H1 (cell line): ENCODE results near the gene ADTRP. TPM values are rescaled to one million over a fixed set of nuclear protein-coding genes. Genes with fewer than 3 reads are reported as not detected.

Experiments
- CTCF ChIA-PET: fragments of 300-600 bp; sonication (Branson Sonifier 250); formaldehyde crosslinking; loops from one replicate; lab custom pipeline; 2021; ENCODE audit not compliant: partially characterized antibody; lab: Charles Lee
- POLR2A ChIA-PET: fragments of 300-600 bp; sonication (Branson Sonifier 250); formaldehyde crosslinking; loops from one replicate; lab custom pipeline; 2021; ENCODE audit warnings: inconsistent platforms; ENCODE audit not compliant: partially characterized antibody; lab: Charles Lee
- DNase-seq, 2 experiments: peaks; one replicate each; pipeline versions ENCODE4 v3.0.0 to v3.0.0-alpha.2; 2010 to 2022; ENCODE audit warnings: low spot score in 2 of 2, low read depth in 1 of 2, mixed read lengths in 1 of 2
- FAIRE-seq: peaks from 2 replicates; lab custom pipeline; 2011; peaks lifted over from hg19 to GRCh38; lab: Jason Lieb, UNC
- H2AFZ ChIP-seq: 2 replicates; pipeline ENCODE4 v1.8.1; 2012; ENCODE audit warnings: low read length, inconsistent platforms
- H2AK5ac ChIP-seq: 2 replicates; pipeline ENCODE4 v1.6.1; 2013; ENCODE audit warnings: low read depth, low read length
- H2BK120ac ChIP-seq: replicated peaks from 2 replicates; pipeline ENCODE3; 2013; ENCODE audit warnings: low read depth, low read length, inconsistent platforms
- H2BK12ac ChIP-seq: 2 replicates; pipeline ENCODE4 v1.6.1; 2013; ENCODE audit warnings: low read depth, low read length
- H2BK15ac ChIP-seq: 2 replicates; pipeline ENCODE4 v1.6.1; 2013; ENCODE audit warnings: low read length
- H2BK20ac ChIP-seq: 2 replicates; pipeline ENCODE4 v1.6.1; 2013; ENCODE audit warnings: low read length
- H2BK5ac ChIP-seq: 2 replicates; pipeline ENCODE4 v1.6.1; 2013; ENCODE audit warnings: low read depth, low read length
- H3K14ac ChIP-seq: 2 replicates; pipeline ENCODE4 v1.6.1; 2013; ENCODE audit warnings: inconsistent platforms; ENCODE audit not compliant: insufficient read length
- H3K18ac ChIP-seq: 2 replicates; pipeline ENCODE4 v1.6.1; 2013; ENCODE audit warnings: low read length; ENCODE audit errors: extremely low read depth
- H3K23ac ChIP-seq: 2 replicates; pipeline ENCODE4 v1.6.1; 2013; ENCODE audit warnings: inconsistent platforms; ENCODE audit not compliant: insufficient read length
- H3K23me2 ChIP-seq: 2 replicates; pipeline ENCODE4 v1.6.1; 2013; ENCODE audit warnings: low read depth, low read length
- H3K27ac ChIP-seq: 2 replicates; pipeline ENCODE4 v1.6.1; 2011; ENCODE audit warnings: low read depth, low read length, inconsistent platforms
- H3K27me3 ChIP-seq, 4 experiments: replicated peaks in 1 of 4; 1 replicate in 1 of 4; 2 replicates in 3 of 4; pipeline versions ENCODE4 v1.6.1 to v1.8.1; 2011 to 2013; ENCODE audit warnings: low read length in 3 of 4, mild to moderate bottlenecking in 3 of 4, inconsistent platforms in 2 of 4, mixed read lengths in 2 of 4, moderate library complexity in 1 of 4; ENCODE audit not compliant: control insufficient read depth in 3 of 4, insufficient read depth in 3 of 4; ENCODE audit errors: extremely low read depth in 1 of 4
- H3K36me3 ChIP-seq, 4 experiments: 2 replicates each; pipeline versions ENCODE4 v1.6.1 to v1.8.1; 2011 to 2013; ENCODE audit warnings: mild to moderate bottlenecking in 4 of 4, low read length in 3 of 4, moderate library complexity in 2 of 4, control low read depth in 1 of 4, inconsistent platforms in 1 of 4; ENCODE audit not compliant: insufficient read depth in 4 of 4, control insufficient read depth in 2 of 4
- H3K4ac ChIP-seq: replicated peaks from 2 replicates; pipeline ENCODE3; 2013; ENCODE audit warnings: low read length, low read depth, mixed read lengths, inconsistent platforms; ENCODE audit not compliant: insufficient read length
- H3K4me1 ChIP-seq, 4 experiments: replicated peaks in 1 of 4; 1 replicate in 1 of 4; 2 replicates in 3 of 4; pipeline versions ENCODE4 v1.6.1 to v1.8.1; 2011 to 2013; ENCODE audit warnings: low read length in 3 of 4, inconsistent platforms in 2 of 4, mixed read lengths in 1 of 4; ENCODE audit not compliant: insufficient read depth in 4 of 4, control insufficient read depth in 3 of 4
- H3K4me2 ChIP-seq, 2 experiments: 2 replicates each; pipeline versions ENCODE4 v1.6.1 to v1.8.1; 2011 to 2013; ENCODE audit warnings: low read depth in 2 of 2, low read length in 2 of 2, control low read depth in 1 of 2, inconsistent platforms in 1 of 2, mild to moderate bottlenecking in 1 of 2; ENCODE audit not compliant: insufficient read depth in 1 of 2
- H3K4me3 ChIP-seq, 4 experiments: fragments of 200-600, 300-600 bp in 1 of 4; sonication (generic), shearing (Covaris generic), sonication (Bioruptor Twin) in 1 of 4; 2 replicates each; pipeline versions ENCODE4 v1.5.1 to v1.8.1; 2011 to 2016; ENCODE audit warnings: low read length in 4 of 4, low read depth in 3 of 4, control low read depth in 2 of 4, inconsistent platforms in 2 of 4, mild to moderate bottlenecking in 2 of 4, mixed read lengths in 1 of 4, moderate library complexity in 1 of 4; ENCODE audit not compliant: insufficient read depth in 2 of 4; ENCODE audit errors: extremely low read depth in 1 of 4
- H3K56ac ChIP-seq: replicated peaks from 2 replicates; pipeline ENCODE3; 2013; ENCODE audit warnings: low read depth, mild to moderate bottlenecking, mixed read lengths, low read length, inconsistent platforms; ENCODE audit not compliant: insufficient read length
- H3K79me1 ChIP-seq: 2 replicates; pipeline ENCODE4 v1.6.1; 2013; ENCODE audit warnings: low read depth, low read length, control low read depth
- H3K79me2 ChIP-seq, 2 experiments: 2 replicates each; pipeline versions ENCODE4 v1.6.1 to v1.8.1; 2012 to 2013; ENCODE audit warnings: low read length in 2 of 2, mild to moderate bottlenecking in 2 of 2, inconsistent platforms in 1 of 2; ENCODE audit not compliant: insufficient read depth in 2 of 2, control insufficient read depth in 1 of 2
- H3K9ac ChIP-seq, 4 experiments: replicated peaks in 1 of 4; 1 replicate in 1 of 4; 2 replicates in 3 of 4; pipeline versions ENCODE4 v1.6.1 to v1.8.1; 2011 to 2013; ENCODE audit warnings: low read depth in 3 of 4, low read length in 3 of 4, control low read depth in 2 of 4, mild to moderate bottlenecking in 2 of 4, moderate library complexity in 2 of 4, inconsistent platforms in 1 of 4; ENCODE audit errors: extremely low read depth in 1 of 4
- H3K9me3 ChIP-seq, 2 experiments: 2 replicates each; pipeline versions ENCODE4 v1.6.1 to v1.8.1; 2012 to 2013; ENCODE audit warnings: mild to moderate bottlenecking in 2 of 2, moderate library complexity in 2 of 2, control low read depth in 1 of 2, inconsistent platforms in 1 of 2, low read depth in 1 of 2, low read length in 1 of 2, mixed read lengths in 1 of 2; ENCODE audit not compliant: insufficient read depth in 2 of 2
- H4K20me1 ChIP-seq, 2 experiments: replicated peaks in 1 of 2; 2 replicates each; pipeline versions ENCODE3 to v1.8.1; 2011 to 2013; ENCODE audit warnings: inconsistent platforms in 2 of 2, low read length in 2 of 2, mild to moderate bottlenecking in 1 of 2; ENCODE audit not compliant: insufficient read depth in 2 of 2, control insufficient read depth in 1 of 2
- H4K5ac ChIP-seq: 2 replicates; pipeline ENCODE4 v1.6.1; 2013; ENCODE audit warnings: low read length, low read depth, mixed read lengths, inconsistent platforms; ENCODE audit not compliant: insufficient read length
- H4K8ac ChIP-seq: 2 replicates; pipeline ENCODE4 v1.8.0; 2013; ENCODE audit warnings: mild to moderate bottlenecking, moderate library complexity, low read length, inconsistent platforms; ENCODE audit not compliant: insufficient read depth; ENCODE audit errors: extremely low read depth
- H4K91ac ChIP-seq: replicated peaks from 2 replicates; pipeline ENCODE3; 2013; ENCODE audit warnings: low read length, mixed read lengths, inconsistent platforms; ENCODE audit not compliant: insufficient read length
- ASH2L ChIP-seq: fragments of 200-600, 300-600 bp; sonication (generic); IDR thresholded peaks from one replicate; pipeline ENCODE4 v1.7.1; 2017; ENCODE audit warnings: low read length
- BACH1 ChIP-seq: IDR thresholded peaks from 2 replicates; pipeline ENCODE4 v1.6.1; 2012; ENCODE audit warnings: low read length, improper control_type of control experiment
- CBX5 ChIP-seq: fragments of 300-800, 300-1000 bp; sonication (generic); IDR thresholded peaks from 2 replicates; pipeline ENCODE4 v1.7.1; 2016; ENCODE audit warnings: antibody characterized with exemption, low read length, low read depth
- CBX8 ChIP-seq: fragments of 300-800, 300-1000 bp; sonication (generic); IDR thresholded peaks from 2 replicates; pipeline ENCODE4 v1.7.1; 2016; ENCODE audit warnings: low read depth, low read length, borderline replicate concordance
- EP300 ChIP-seq, 2 experiments: IDR thresholded peaks; 1 replicate in 1 of 2; 2 replicates in 1 of 2; pipeline ENCODE4 v1.6.1; 2011 to 2012; ENCODE audit warnings: low read depth in 2 of 2, low read length in 2 of 2, mild to moderate bottlenecking in 2 of 2, borderline replicate concordance in 1 of 2, inconsistent platforms in 1 of 2, moderate library complexity in 1 of 2
- POU5F1 ChIP-seq: IDR thresholded peaks from 2 replicates; pipeline ENCODE4 v1.6.1; 2011; ENCODE audit warnings: low read depth, mild to moderate bottlenecking, low read length, moderate library complexity
- RBBP5 ChIP-seq: IDR thresholded peaks from 2 replicates; pipeline ENCODE4 v1.7.1; 2012; ENCODE audit warnings: low read depth, mild to moderate bottlenecking, inconsistent platforms, low read length, moderate library complexity, borderline replicate concordance
- RFX5 ChIP-seq: IDR thresholded peaks from 2 replicates; pipeline ENCODE4 v1.6.1; 2011; ENCODE audit warnings: low read depth, low read length, improper control_type of control experiment, borderline replicate concordance
- SIN3A ChIP-seq, 2 experiments: IDR thresholded peaks in 1 of 2; conservative IDR thresholded peaks in 1 of 2; 2 replicates each; pipeline ENCODE4 v1.6.1; 2011 to 2012; ENCODE audit warnings: low read length in 2 of 2, improper control_type of control experiment in 1 of 2, low read depth in 1 of 2, mild to moderate bottlenecking in 1 of 2
- SP2 ChIP-seq: IDR thresholded peaks from 2 replicates; pipeline ENCODE4 v1.6.1; 2012; ENCODE audit warnings: mild to moderate bottlenecking, low read length, inconsistent platforms
- SRF ChIP-seq: IDR thresholded peaks from 2 replicates; pipeline ENCODE4 v1.6.1; 2011; ENCODE audit warnings: mild to moderate bottlenecking, low read depth, low read length, moderate library complexity
- SUZ12 ChIP-seq: fragments of 200-600 bp; sonication (generic); IDR thresholded peaks from 2 replicates; pipeline ENCODE4 v1.6.1; 2012; ENCODE audit warnings: mild to moderate bottlenecking, inconsistent platforms, low read length, moderate library complexity, mixed read lengths
- ZNF274 ChIP-seq: IDR thresholded peaks from 2 replicates; pipeline ENCODE4 v1.7.0; 2012; ENCODE audit warnings: low read length, borderline replicate concordance; ENCODE audit errors: extremely low read depth
- WGBS, 2 experiments: shearing (Covaris generic) in 1 of 2; methylation state at CpG; one replicate each; pipeline versions ENCODE4 v1.1.6 to v1.1.7; 2013 to 2015; ENCODE audit warnings: low lambda C conversion rate in 2 of 2, mixed read lengths in 2 of 2, inconsistent platforms in 1 of 2, low coverage in 1 of 2, missing lambda C conversion rate in 1 of 2; ENCODE audit not compliant: insufficient replicate concordance in 2 of 2, insufficient coverage in 1 of 2, insufficient read length in 1 of 2; ENCODE audit errors: extremely low coverage in 1 of 2, missing lambda C conversion rate in 1 of 2; 5-methylcytosine and 5-hydroxymethylcytosine counted together
- polyA plus RNA-seq, 7 experiments: library from polyadenylated mRNA; depleted of rRNA in 3 of 7; stranded (reverse) in 5 of 7; unstranded in 2 of 7; fragments of >200 nt in 5 of 7; fragments of 200-250 nt in 2 of 7; gene quantifications; 1 replicate in 5 of 7; 2 replicates in 1 of 7; 4 replicates in 1 of 7; pipeline versions ENCODE4 v1.2.1 to v1.2.3, GENCODE V29; 2011 to 2013; ENCODE audit warnings: missing spikeins in 2 of 7, mixed read lengths in 2 of 7
- total RNA-seq: library from RNA; stranded (reverse); fragmentation: NEBNext Ultra II Directional; extraction: Animal tissue kit (Norgen Biotek cat#: 25700); gene quantifications from 2 replicates; pipeline ENCODE4 v1.2.1, GENCODE V29; 2021
- TF ChIP-seq, protein P1 (sequence below): IDR thresholded peaks from 2 replicates; pipeline ENCODE4 v1.6.1; 2011; ENCODE audit warnings: low read depth, mild to moderate bottlenecking, low read length; ENCODE audit not compliant: insufficient read depth

Gene ADTRP
- total and polyA plus RNA-seq, 2 of the 8 experiments (the other 6 are each of a cell fraction or from before 2014, with no cell fraction given) = 0.08 to 0.45 TPM

DNA sequence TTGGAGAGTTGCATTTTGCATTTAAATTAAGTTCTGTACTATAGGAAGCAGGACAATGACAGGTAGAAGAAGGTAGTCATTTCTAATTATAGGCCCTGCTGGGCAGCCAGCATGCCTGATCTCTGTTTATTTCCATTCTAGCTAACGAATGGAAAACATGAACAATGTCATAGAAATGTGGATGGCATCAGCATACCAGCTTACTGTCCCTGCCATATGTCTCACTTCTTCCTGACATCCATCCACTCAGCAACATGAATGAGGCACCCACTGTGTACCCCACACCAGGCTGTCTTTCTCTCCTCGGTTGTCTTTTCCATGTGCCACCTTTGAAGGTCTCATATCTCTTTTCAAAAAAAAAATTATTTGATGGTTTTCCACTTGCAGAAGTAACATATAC, 11.1 kb downstream of the ADTRP start:
- no peak overlapping the region for H3K4me2 ChIP-seq
- no peak overlapping the region for H2BK12ac ChIP-seq
- WGBS, 2 experiments = 72% methylated on average over 2 of the region's 2 CpGs; no CpG with 5 or more reads in 1 of the 2 experiments
- H3K23ac ChIP-seq = no peak overlapping the region
- no peak overlapping the region for H3K4ac ChIP-seq
- no peak overlapping the region for H3K18ac ChIP-seq
- H3K9me3 ChIP-seq = no peaks in the 10 kb centered on the region
- no peak overlapping the region for H2BK5ac ChIP-seq
- no peak for DNase-seq
- H3K4me3 ChIP-seq = no peak overlapping the region
- H3K27me3 ChIP-seq = no peaks in the 10 kb centered on the region
- H3K56ac ChIP-seq = no peak overlapping the region
- H4K8ac ChIP-seq = no peak overlapping the region
- FAIRE-seq = no peak
- H3K14ac ChIP-seq = no peak overlapping the region
- H4K91ac ChIP-seq = no peak overlapping the region
- H4K5ac ChIP-seq = no peak overlapping the region
- 0 out of 2 replicates have a peak overlapping the region, but pooled peaks have one; percentile 4 for H2BK20ac ChIP-seq
- H3K79me1 ChIP-seq = no peaks in the 10 kb centered on the region
- ChIA-PET CTCF (no interaction called here), POLR2A (no interaction called here)
- no peak overlapping the region for H2BK120ac ChIP-seq
- no peak overlapping the region for H2AFZ ChIP-seq
- H3K9ac ChIP-seq = no peak overlapping the region; a peak in 1 of 7 replicates
- no peaks in the 10 kb centered on the region for H4K20me1 ChIP-seq
- H3K27ac ChIP-seq = no peak overlapping the region
- no peak overlapping the region for H2BK15ac ChIP-seq
- no peaks in the 10 kb centered on the region for H3K23me2 ChIP-seq
- no peaks in the 10 kb centered on the region for H3K36me3 ChIP-seq
- no peaks in the 10 kb centered on the region for H3K79me2 ChIP-seq
- H3K4me1 ChIP-seq = peaks cover 0 to 12% (median 7%) of the 10 kb centered on the region in 4 experiments
- H2AK5ac ChIP-seq = no peak overlapping the region
- no peak for TF ChIP-seq POU5F1
- TF ChIP-seq CBX5 = no peak
- no peak for TF ChIP-seq RBBP5
- no peak for TF ChIP-seq SP2
- no peak for TF ChIP-seq ASH2L
- TF ChIP-seq SUZ12 = no peak
- TF ChIP-seq, protein P1, sequence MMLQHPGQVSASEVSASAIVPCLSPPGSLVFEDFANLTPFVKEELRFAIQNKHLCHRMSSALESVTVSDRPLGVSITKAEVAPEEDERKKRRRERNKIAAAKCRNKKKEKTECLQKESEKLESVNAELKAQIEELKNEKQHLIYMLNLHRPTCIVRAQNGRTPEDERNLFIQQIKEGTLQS = no peak
- no peak for TF ChIP-seq SIN3A (conservative IDR thresholded peaks at IDR 0.05 in 1 of 2, IDR thresholded peaks at IDR 0.05 in 1 of 2; ENCODE audit: low read depth in 1 of 2, low read length in 2 of 2)
- no peak for TF ChIP-seq SRF
- no peak for TF ChIP-seq BACH1
- no peak for TF ChIP-seq RFX5
- TF ChIP-seq ZNF274 = no peak
- no peak for TF ChIP-seq EP300 (IDR thresholded peaks at IDR 0.05; ENCODE audit: borderline replicate concordance in 1 of 2, low read depth in 2 of 2, low read length in 2 of 2)
- no peak for TF ChIP-seq CBX8
